Kidney glomerular epithelial cell (primary cell): ENCODE measurements around the gene BAG3.
A peak's percentile ranks its signal among the peaks of the same experiment; 100 is the strongest.
"Not testable (repeated sequence)": the region's sequence is repeated elsewhere in the genome, so short reads cannot be mapped to it uniquely, and the experiment has no call there.

Experiments
- DNase-seq: peaks from one replicate; lab custom pipeline; 2025; lab: John Stamatoyannopoulos, UW

BAG3 gene

DNA sequence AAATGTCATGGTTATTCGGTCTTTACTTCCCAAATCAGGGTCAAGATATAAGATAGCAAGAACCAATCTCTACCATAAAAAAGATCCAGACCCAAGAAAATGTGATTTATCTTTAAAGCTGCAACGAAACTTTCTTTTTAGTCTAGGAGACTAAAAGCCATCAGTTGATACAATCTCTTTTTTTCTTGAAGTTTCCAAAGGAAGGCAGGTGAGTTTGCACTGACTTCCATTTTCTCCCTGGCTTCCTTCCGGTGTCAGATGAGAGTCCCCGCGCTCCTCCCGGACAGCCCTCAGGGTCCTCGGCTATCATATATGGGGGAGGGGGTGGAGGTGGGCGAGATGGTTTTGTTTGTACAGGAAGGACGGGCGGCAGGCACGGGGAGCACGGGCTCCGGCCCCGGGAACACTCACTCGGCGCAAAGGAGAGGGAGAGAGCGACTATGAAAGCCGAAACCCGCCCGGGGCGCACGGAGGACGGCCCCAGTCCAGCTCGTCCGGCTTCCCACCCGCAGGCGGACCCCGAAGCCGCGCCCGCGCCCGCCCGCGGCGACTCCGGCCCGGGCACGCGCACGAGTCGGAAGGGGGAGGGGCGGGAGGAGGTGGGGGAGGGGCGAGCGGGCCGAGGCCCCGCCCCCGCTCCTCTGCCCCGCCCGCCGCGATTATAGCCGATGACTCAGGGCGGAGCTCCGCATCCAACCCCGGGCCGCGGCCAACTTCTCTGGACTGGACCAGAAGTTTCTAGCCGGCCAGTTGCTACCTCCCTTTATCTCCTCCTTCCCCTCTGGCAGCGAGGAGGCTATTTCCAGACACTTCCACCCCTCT lies at the start of gene BAG3:
TSS of gene BAG3 (plus strand) at position 689 of the 822 bp plus-strand sequence. CDS start 296 bp downstream, outside the sequence.
- DNase-seq: peak; percentile 80

DNA sequence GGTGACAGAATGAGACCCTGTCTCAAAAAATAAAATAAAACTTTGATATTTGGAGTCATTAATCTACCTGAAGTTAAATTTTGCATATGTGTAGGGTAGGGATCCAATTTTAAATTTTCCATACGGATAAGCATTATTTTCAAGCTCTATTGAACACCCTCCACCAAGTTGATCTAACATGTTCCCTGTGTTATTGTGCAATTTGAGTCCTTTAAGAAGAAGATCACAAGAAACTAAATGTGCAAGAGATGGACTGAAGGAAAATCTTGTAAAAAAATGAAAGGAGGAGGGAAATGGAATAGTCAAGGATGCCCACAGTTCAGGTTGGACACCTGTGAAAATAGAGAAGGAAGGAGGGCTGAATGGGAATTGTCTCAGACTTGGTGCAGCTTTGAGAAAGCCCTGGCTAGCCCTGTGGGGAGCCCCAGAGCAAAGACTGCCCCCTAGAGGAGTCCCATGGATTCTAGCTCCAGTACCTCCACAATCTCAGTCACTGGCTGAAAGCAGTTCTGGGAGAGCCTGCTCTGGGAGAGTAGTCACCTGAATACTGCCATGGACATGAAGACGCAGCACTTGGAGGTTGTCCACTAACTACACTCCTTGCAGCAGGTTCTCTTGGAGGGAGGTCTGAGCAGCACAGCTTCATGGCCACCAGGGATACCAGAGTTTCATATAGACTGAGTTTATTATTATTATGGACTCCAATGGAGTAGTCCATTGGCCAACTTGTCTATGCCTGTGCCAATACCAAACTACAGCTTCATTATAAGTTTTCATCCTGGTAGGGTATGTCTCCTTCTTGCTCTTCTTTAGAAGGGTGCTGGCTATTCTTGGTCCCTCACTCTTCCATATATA lies 48.7 kb upstream of the BAG3 start:
- DNase-seq: no peak

DNA sequence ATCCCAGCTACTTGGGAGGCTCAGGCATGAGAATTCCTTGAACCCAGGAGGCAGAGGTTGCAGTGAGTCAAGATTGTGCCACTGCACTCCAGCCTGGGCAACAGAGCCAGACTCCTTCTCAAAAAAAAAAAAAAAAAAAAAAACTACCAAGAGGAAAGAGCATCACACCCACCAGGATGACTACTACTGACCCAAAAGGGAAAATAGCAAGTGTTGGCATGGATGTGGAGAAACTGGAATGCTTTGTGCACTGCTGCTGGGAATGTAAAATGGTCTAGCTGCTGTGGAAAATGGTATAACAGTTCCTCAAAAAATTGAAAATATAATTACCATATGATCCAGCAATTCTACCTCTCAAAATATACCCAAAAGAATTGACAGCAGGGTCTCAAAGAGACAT lies 46.7 kb upstream of the BAG3 start:
- no peak for DNase-seq

DNA sequence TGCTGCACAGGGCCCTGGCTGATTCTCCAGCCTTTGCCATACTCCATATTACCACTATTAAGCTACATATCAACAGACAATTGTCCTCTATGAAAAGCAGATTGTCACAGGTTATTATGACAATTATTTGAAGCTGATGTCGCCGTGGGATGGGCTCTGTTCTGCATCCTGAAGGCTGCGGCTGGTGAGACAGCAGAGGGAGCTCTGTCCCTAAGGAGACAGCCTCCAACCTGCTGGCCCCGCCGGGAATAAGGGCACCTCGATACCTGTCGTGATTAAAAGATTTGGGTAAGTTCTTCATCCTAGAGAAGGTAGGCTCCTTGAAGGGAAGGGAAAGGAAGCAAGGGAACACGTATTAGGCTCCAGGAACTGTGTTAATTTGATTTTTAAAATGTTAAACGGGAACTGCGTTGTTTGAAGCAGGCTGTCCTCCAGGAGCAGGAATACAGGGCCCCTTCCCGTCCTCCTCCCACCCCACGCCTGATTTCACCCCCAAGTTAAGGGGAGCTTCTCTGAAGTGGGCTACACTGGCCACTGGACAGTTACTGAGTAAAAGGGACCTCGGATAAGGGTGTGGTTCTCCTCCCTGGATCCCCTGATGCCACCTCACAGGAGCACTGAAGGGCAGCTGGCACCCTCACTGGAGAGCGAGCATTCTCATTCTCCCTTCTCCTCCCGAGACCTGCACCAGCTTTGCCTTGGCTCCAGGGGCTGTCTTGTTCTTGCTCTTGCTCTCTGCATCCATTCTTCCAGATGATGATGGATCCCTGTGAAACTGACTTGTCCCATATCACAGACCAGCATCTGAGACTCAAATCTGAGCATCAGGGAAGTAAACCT lies 42.6 kb upstream of the BAG3 start:
- DNase-seq: peak; percentile 16

DNA sequence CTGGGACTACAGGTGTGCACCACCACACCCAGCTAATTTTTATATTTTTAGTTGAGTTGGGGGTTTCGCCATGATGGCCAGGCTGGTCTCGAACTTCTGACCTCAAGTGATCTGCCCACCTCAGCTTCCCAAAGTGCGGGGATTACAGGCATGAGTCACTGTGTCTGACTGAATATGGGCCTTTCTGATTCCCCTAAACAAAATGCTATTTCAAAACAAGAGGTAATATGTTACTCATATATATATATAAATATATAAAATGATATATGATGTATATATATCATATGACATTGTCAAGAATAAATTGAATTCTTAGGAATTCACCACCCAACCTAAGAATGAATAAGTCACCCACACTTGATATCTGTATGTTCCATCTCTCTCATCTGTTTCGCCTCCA lies 41.7 kb upstream of the BAG3 start:
- DNase-seq: no peak

DNA sequence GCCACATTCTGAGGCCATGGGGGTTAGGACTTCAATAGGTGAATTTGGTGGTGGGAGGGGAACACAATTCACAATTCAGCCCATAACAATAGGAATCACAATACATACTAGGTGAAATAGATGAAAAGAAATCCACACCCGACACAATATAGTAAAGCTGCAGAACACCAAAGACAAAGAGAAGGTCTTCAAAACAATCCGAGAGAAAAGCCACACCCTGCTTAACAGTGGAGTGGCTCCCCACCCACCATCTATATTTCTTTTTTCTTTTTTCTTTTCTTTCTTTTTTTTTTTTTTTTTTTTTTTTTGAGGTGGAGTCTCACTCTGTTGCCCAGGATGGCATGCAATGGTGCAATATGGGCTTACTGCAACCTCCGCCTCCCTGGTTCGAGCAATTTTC lies 39.7 kb upstream of the BAG3 start:
- no peak for DNase-seq

DNA sequence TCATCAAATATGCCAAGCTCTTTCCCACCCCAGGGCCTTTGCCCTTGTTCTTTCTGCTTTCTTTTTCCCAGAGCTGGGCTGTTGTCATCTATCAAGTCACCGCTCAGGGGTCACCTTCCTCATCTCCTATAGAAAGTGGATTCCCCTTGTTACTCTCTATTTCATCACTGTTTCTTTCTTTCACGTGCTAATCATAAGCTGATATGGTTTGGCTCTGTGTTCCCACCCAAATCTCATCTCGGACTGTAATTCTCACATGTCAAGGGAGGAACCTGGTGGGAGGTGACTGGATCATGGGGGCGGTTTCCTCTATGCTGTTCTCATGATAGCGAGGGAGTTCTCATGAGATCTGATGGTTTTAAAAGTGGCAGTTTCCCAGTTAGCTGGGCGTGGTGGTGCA lies 37.4 kb upstream of the BAG3 start:
- no peak for DNase-seq

DNA sequence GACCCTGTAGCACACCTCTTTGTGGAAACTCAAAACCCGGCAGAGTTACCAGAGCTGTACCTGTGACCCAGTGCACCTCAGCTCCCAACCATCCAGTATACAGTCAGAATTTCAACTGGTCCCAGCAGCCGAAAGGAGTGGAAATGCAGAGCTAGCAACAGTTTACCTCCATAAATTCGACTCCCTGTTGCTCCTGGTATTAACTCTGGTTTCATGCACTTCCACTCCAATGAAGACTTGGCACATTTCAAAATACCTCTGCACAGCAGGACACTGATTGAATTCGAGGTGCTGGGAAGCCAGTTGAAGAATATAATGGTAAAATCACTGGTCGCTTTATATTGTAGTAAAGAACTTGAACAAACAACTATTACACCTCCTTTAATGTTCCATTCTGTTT lies 36.5 kb upstream of the BAG3 start:
- DNase-seq: no peak

DNA sequence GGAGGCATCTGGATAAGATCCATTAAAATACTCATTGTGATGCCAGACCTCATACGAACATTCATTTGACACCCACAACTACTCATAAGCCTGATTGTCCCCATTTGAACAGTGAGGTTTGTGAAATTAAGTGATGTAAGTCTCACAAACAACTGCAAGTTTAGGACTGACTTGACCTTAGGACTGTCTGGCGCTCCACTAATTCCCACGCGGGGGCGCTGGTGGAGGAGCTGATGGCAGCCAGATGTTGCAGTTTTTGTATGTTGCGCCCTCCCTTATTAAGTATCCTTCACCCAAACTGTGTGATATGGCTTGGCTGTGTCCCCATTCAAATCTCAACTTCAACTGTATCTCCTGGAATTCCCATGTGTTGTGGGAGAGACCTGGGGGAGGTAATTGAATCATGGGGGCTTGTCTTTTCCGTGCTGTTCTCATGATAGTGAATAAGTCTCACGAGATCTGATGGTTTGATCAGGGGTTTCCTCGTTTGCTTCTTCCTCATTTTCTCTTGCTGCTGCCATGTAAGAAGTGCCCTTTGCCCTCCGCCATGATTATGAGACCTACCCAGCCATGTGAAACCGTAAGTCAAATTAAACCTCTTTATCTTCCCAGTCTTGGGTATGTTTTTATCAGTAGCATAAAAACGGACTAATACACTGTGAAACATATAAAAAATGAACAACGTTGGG lies 34.2 kb upstream of the BAG3 start:
- no peak for DNase-seq

DNA sequence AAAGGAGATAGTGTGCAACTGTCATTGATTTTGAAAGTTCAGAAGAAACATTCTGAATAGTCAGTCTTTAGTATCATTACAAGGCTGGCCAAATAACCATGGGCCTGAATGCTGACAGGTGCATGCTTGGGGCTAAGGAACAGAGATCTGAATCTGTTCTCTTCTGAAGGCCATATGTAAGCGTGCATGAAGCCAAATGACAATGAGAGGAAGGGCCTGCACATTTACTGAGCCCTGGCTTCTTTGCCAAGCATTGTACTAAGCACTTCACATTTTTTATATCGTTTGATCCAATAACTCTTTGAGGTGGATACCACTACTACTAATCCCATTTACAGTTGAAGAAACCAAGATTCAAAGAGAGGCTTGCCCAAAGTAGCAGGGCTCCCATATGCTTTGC lies 32.0 kb upstream of the BAG3 start:
- no peak for DNase-seq

DNA sequence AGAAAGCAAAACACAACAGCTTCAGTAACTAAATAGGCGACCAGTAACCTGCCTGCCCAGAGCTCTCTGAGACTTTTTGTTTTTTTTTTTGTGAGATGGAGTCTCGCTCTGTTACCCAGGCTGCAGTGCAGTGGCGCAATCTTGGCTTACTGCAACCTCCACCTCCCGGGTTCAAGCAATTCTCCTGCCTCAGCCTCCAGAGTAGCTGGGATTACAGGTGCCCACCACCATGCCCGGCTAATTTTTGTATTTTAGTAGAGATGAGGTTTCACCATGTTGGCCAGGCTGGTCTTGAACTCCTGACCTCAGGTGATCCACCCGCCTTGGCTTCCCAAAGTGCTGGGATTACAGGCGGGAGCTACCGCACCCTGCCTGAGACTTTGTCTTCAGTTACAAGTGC lies 31.4 kb upstream of the BAG3 start:
- DNase-seq: not testable (repeated sequence)

DNA sequence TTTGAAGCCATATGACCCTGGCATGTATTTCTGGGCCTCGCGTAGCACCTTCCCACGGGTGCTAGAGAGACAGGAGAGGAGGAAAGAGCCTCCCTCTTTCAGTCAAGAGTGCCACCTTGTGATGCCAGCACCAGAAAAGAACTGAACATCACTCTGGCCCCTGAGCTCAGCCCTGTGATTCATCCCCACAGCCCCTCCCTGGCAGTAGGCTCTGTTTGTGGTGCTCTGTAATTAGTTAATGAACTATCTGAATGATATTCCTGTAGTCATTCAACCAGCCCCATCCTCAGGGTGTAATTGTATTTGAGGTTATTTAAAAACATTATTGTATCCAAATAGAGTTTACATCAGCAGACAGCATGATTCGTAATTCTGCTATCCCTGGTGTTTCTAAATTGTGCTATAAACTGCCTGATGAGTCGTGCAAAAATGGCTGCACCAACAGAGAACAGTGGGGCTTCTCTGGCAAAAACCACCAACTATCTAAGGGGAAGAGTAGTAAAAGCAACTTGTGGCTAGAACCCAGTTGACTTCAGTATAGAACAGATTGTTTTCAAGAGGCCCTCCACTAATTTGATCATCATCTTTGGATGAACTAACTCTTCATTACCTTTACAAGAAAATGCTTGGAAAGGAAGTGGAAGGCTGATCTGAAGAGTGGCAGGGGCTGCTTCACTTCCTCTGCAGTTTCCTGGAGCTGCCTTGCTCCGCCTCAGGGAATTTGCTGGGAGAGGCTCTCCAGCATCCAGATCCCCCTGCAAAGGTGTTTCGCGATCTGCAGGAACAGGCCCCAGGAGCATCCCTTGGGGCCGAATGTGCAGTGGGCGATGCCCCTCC lies 30.7 kb upstream of the BAG3 start:
- peak; percentile 66 for DNase-seq

DNA sequence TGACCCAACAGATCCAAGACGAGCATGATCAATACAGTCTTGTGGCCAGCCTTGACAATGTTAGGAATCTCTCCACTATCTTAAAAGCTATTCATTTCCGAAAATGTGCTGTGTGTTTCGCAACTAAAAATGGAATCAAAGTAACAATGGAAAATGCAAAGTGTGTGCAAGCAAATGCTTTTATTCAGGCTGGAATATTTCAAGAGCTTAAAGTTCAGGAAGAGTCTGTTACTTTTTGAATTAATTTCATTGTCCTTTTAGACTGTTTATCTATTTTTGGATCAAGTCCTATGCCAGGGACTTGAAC lies 30.1 kb upstream of the BAG3 start:
- DNase-seq: no peak

DNA sequence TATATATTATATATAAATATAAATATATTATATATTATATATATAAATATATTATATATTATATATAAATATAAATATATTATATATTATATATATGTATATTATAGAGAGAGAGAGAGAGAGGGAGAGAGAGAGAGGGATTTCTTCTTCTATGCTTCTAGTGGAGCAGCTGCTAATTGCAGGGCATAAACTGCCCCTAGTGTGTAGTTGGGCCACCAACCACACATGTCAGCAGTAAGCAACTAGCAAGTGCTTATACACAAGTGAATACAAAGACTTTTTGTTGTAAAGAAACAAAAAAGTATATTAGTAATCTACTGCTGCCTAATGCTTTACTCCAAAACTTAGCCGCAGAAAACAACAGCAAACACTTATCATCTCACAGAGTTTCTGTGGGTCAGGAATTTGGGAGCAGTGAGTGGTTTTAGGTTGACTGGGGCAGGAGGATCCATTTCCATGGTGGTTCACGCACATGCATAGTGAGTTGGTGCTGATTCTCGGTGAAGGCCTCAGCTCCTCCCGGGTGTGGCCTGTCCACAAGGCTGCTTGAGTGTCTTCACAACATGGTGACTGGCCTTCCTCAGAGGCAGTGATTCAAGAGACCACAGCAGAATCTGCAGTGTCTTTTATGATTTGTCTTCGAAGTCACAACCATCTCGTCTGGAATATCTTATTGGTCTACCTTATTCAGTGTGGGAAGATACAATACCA lies 25.5 kb upstream of the BAG3 start:
- no peak for DNase-seq

DNA sequence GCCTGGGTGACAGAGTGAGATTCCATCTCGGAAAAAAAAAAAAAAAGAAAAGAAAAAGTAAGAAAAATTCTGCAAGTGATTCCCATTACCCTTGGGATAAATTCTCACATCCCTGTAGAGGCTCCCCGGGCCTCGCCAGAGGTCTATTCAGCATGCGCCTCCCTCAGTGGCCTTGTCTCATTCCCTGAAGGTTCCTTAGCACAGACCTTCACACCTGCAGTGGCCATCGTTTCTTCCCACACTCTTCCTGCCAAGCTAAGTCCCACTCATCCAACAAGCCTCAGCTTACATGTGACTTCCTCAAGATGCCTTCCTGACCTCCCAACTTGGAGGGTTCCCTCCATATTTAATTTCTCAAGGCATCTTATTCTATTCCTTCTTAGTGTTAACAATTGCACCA lies 20.9 kb upstream of the BAG3 start:
- DNase-seq: no peak

DNA sequence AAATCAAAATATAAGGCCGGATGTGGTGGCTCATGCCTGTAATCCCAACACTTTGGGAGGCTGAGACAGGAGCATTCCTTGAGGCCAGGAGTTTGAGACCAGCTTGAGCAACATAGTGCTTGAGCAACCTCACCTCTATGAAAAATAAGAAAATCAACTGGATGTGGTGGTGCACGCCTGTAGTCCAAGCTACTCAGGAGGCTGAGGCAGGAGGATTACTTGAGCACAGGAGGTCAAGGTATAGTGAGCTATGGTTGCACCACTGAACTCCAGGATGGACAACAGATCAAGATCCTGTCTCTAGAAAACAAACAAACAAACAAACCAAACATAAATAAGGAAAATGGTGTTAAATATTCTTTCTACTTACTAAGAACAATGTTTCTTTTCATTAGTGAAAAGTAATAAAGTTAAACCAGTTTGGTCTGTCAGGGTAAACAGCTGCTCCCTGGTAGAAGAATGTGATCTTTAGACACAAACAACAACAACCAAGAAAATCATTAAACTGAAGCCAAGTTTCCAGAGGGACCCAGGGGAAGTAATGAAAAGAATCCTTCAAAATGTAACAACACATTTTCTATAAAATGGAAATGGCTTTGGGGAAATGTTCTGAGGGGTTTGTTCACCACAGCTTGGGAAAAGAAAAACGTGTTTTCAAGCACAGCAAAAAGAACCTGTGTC lies 17.5 kb upstream of the BAG3 start:
- DNase-seq: no peak

DNA sequence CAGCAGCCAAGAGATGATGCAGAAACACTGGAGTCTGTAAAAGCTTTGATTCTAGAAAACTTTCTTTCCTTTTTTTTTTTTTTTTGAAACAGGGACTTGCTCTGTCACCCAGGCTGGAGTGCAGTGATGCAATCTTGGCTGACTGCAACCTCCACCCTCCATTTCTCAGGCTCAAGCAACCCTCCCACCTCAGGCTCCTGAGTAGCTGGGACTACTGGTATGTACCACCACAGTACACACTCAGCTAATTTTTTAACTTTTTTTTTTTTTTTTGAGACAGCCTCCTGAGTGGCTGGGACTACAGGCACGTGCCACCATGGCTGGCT lies 17.0 kb upstream of the BAG3 start:
- DNase-seq: no peak

DNA sequence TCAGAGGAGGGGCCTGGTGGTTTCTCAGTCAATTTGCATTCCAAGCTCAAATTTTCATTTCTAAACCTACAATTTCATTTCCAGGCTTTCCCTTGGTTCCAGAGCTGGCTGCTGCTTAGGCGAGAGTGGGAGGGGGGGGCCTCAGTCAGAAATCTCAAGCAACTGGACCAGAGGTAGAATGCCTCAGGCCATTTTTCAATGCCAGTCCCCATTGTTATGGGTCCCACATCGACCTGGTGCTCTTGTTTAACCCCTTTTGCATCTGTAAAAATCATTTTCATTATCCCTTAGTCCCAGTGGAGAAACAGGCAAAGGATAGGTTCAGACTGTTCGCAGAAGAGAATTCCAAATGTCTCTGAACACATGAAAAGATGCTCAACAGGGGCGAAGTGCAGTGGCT lies 13.5 kb upstream of the BAG3 start:
- DNase-seq: no peak

DNA sequence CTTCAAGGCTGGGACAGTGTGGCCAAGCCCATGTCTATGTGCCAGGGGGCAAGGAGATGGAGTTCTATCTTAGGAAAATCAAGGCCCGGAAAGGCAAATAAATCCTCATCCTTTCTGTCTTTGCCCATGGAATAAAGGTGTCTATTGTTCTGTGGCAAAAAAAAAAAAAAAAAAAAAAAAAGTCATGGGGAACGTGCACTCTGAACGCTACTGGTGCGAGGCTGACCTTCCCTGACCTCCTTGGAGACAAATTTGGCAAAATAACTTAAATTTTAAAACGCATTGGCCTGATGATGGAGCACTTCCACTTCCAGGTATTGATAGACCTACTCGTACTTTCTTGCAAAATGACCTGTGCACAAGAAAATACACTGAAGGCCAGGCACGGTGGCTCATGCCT lies 12.2 kb upstream of the BAG3 start:
- DNase-seq: no peak

DNA sequence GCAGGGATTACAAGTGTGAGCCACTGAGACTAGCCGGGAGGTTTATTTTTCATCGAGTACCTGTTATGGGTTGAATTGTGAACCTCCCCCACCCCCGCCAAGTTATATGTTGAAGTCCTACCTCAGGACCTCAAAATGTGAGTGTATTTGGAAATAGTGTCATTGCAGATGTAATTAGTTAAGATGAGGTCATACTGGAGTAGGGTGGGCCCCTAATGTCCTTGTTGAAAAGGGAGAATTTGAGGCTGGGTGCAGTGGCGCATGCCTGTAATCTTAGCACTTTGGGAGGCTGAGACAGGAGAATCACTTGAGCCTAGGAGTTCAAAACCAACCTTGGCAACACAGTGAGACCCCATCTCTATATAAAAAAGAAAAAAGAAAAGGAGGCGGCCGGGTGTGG lies 10.8 kb upstream of the BAG3 start:
- DNase-seq: no peak
